HG03460 (cell line): Measurements from ENCODE around the gene NANS.
A peak's percentile ranks its signal among the peaks of the same experiment; 100 is the strongest.

Source experiments
- ATAC-seq: cut with Tn5 transposase; IDR thresholded peaks from one replicate; pipeline ENCODE4 v1.9.1; 2021; ENCODE audit not compliant: unreplicated experiment

NANS gene

DNA sequence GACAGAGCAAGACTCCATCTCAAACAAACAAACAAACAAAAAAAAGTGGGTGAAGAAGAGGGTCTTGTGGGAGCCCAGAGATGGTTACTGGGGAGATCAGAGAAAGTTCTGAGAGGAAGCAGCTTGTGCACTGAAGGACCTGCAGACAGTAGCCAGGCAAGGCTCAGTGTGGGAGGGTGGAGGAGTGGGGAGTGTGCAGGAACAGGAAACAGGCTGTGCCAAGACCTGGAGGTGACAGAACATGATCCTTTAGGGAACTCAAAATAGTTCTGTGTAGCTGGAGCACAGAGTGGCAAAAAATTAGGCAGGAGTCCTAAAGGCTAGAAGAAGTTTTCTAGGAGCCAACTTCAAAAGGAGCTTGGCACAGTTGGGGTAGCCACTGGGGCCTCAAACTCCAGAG lies 19.2 kb upstream of the NANS start:
- no peak for ATAC-seq

GRCh38 chr9:98038958-98039357 lies 17.6 kb upstream of the NANS start:
- ATAC-seq, result no peak

DNA sequence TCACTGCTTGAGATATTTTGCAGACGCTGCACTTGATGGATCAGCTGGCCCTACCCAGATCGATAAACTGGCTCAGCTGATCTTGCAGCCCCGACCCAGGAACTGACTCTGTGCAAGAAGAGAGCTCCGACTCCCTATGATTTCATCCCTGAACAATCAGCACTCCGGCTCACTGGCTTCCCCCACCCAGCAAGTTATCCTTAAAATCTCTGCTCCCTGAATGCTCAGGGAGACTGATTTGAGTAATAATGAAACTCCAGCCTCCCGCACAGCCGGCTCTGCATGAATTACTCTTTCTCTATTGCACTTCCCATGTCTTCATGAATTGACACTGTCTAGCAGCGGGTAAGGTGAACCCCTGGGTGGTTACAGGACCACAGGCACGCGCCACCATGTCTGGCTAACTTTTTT lies 16.9 kb upstream of the NANS start:
- no peak for ATAC-seq

DNA sequence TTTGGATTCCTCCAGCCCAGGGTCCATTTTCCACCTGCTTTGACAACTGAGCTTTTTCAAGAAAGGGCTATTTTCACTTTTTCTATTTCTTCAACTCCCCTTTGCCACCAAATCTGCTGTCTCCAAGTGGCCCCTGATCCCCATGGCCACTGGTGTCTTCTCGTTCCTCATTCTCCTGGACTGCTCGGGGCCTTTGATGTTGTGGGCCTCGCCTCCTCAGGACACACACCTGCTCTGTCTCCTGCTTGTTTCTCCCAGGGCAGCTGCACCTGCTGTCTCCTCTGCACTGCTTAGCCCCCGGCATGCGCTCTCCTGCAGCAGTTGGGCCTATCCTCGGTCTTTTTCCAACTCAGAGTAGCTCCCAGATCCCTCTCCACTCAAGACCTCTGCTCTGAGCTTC lies 16.3 kb upstream of the NANS start:
- ATAC-seq, result no peak

DNA sequence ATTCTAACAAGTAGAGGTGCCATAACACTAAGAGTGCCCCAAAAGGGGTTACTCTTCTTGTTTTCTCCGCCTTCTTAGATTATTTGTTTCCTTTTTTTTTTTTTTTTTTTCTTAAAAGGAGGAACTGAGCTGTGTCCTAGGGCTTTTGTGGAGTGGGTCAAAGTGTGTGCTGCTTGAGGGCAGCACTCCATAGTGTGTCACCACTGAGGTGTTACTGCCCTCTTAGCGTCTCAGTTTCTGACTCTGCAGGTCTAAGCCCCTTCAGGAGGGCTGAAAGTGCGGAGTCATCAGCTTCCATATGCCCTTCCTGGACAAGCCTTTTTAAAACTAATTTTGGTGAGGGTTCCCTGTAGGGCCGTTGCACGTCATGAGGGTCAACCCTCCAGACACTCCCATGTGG lies 12.6 kb upstream of the NANS start:
- no peak for ATAC-seq

- no peak for ATAC-seq
Measured at GRCh38 chr9:98045234-98046179, 11.0 kb upstream of the NANS start.

GRCh38 chr9:98046180-98046543 lies 10.4 kb upstream of the NANS start:
- no peak for ATAC-seq

DNA sequence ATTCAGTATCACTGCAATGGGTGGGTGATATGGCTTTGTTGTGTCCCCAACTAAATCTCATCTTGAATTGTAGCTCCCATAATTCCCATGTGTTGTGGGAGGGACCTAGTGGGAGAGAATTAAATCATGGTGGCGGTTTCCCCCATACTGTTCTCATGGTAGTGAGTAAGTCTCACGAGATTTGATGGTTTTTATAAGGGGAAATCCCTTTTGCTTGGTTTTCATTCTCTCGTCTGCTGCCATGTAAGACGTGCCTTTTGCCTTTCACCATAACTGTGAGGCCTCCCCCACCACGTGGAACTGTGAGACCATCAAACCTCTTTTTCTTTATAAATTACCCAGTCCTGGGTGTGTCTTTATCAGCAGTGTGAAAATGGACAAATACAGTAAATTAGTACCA lies 9.5 kb upstream of the NANS start:
- no peak for ATAC-seq

- ATAC-seq, result no peak
Measured at GRCh38 chr9:98049288-98050072, 7.1 kb upstream of the NANS start.

- ATAC-seq, result no peak
Measured at GRCh38 chr9:98050351-98050750, 6.2 kb upstream of the NANS start.

DNA sequence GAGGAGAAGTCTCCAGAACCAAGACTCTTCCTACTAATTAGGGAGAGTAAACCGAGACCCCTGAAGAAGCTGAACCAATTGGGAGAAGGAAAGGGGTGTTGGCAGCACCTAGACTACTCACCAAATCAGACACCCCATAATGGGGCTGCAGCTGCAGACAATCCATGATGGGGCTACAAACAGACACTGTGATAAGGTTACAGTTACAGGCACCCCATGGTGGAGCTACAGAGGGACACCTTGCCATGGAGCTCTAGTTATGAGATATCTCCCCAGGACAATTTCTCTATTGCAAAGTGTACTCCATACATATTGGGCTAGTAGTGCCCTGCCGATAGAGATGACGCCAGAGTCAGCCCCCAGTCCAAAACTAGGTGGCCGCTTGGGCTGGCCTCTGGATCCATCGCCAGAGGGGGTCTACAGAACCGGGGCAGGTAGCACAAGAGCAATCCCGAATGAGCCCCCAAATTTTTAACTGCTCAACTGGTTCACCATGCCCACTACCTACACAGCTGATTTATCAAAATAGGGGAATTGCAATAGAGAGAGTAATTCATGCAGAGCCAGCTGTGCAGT lies 2.1 kb upstream of the NANS start:
- ATAC-seq, result no peak

GRCh38 chr9:98057138-98057799 lies 737 bp downstream of the NANS start:
- peak; percentile 0 for ATAC-seq

DNA sequence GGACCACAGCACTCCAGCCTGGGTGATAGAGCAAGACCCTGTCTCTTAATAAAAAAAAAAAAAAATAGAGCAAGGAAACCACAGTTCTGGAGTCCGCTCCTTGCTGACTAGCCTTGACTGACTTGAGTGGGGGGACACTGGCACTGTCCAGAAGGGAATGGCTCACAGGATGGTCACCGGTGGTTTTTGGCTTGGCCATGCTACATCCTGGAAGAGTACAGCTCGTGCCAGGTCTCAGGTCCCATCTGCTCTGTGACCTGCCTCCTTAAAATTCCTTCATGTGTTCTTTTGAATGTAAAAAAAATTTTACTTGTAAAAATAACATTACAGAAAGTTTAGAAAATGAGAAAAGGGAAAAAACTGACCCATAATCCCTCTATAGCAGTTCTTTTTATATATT lies 5.6 kb downstream of the NANS start:
- ATAC-seq, result no peak

DNA sequence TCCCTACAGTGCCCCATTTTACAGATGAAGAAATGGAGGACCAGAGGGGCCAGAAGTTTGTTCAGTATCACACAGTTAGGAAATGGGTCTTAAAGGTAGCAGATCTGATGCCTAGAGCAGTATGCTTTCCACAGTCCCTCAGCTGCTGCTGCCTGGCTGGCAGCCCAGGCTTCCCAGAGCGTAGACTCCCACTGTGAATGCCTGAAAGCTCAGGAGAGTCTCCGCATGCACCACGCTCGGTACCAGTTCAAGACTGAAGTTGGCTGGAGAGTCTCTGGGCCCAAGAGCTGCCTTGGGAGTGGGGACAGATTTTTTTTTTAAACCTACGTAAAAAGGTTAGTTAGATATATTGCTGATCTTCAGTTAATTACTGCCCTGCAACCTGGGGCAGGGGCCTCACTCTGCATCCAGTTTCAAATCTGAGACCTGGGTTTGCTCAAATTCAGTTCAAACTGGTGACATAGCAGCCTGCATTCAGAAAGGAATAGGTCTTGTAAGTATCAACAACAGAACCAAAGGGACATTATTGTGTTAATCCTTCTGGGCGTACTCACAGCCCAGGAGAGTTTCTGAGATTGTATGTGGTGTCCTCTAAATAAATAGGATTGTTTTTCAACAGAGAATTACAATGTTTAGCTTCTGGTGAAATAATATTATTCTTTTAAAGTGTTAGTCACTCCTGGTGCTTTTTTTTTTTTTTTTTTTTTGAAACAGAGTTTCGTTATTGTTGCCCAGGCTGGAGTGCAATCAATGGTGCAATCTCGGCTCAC lies 8.3 kb downstream of the NANS start:
- ATAC-seq, result no peak

DNA sequence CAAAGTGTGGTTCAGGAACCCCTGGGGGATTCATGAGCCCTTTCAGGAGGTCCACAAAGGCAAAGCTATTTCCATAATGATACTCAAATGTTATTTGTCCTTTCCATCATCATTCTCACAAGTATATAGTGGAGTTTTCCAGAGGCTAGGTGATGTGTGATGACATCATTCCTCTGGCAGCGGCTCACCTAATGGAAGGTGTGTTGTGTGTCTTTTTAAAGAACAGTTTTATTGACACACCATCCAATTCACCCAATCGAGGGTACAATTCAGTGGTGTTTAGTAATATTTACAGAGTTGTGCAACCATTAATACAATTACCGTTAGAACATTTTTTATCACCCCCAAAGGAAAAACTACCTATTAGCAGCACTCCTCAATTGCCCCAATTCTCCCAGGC lies 9.7 kb downstream of the NANS start:
- no peak for ATAC-seq

DNA sequence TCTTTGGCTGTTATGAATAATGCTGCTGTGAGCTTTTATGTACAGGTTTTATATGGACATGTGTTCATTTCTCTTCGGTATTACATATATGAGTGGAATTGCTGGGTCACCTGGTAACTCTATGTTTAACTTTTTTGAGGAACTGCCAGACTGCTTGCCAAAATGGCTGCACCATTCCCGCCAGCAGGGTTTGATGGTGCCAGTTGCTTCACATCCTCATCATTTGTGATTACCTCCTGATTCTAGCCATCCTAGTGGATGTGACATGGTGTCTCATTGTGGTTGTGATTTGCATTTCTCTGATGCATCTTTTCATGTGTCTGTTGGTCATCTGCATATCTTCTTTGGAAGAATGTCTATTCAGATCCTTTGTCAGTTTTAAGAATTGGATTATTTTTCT lies 10.7 kb downstream of the NANS start:
- ATAC-seq, result no peak

DNA sequence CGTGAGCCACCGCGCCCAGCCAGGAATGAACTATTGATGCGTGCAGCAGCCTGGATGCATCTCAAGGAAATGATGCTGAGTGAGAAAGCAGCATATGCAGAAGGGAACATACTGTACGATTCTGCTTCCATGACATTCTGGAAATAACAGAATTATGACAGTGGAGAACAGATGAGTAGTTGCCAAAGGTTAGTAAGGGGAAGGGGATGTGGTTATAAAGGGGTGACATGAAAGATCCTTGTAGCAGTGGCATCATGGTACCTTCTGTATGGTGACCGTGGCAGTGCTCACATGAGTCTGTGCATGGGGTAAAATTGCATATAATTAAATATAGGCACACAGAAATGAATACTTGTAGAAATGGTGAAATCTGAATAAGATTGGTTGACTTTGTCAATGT lies 13.0 kb downstream of the NANS start:
- ATAC-seq, result no peak

- no peak for ATAC-seq
Measured at GRCh38 chr9:98070704-98071103, 14.2 kb downstream of the NANS start.

- no peak for ATAC-seq
Measured at GRCh38 chr9:98071737-98072136, 15.2 kb downstream of the NANS start.

- ATAC-seq, result no peak
Measured at GRCh38 chr9:98074115-98074990, 17.8 kb downstream of the NANS start.
